EL (cell line): ENCODE results near the gene STARD7.
"Not testable (repeated sequence)": the region's sequence is repeated elsewhere in the genome, so short reads cannot be mapped to it uniquely, and the experiment has no call there.

Source experiments
- DNase-seq: peaks from one replicate; pipeline ENCODE4 v3.0.0-alpha.2; 2016

The STARD7 gene

DNA sequence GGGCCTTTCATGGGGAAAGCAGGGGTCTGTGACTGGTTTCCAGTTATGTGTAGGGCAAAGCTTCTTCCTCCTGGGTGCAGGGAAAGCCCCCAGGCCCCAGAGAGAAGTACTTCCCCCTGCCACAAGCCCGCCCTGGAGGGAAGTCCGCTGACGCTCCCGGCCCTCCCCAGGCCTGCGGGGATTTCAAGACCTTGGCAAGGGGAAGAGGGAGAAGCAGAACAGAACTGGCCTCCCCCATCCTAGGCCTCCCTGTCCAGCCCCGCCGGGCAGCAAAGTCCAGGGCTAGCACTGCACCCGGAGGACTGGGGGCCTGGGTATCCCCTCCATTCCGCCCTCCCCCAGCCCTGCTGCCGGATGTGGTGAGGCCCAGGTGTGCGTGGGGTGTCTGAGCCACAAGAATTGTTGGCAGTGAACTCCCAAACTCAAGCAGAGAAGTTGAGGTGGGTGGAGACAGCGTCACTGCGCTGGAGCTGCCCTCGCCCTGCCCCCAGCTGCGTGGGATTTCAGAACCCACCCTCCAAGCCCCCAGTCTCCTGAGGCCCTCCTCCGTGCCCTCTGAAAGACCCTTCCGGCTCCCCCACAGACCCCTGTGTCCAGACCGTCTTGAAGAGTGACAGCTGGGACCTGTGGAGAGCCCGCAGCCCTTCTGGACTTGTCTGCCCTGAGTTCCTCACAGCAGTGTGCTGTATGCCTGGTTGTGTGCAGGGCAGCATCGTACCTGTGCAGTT, 62.3 kb downstream of the STARD7 start:
- no peak for DNase-seq

DNA sequence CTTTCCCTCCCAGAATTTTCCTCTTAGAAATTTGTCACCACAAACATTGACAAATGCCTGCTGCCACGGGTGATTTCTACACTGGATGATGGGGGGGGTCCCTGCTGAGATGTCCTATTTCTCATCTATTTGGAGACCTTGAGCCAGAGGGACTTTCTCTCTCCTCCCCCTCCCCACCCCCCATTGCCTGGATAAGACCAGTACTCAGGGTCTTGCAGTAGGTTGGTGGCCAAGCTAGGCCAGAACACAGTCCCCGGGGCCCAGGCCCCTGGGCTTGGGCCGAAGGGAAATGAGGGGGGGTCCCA, 62.8 kb downstream of the STARD7 start:
- DNase-seq = no peak

DNA sequence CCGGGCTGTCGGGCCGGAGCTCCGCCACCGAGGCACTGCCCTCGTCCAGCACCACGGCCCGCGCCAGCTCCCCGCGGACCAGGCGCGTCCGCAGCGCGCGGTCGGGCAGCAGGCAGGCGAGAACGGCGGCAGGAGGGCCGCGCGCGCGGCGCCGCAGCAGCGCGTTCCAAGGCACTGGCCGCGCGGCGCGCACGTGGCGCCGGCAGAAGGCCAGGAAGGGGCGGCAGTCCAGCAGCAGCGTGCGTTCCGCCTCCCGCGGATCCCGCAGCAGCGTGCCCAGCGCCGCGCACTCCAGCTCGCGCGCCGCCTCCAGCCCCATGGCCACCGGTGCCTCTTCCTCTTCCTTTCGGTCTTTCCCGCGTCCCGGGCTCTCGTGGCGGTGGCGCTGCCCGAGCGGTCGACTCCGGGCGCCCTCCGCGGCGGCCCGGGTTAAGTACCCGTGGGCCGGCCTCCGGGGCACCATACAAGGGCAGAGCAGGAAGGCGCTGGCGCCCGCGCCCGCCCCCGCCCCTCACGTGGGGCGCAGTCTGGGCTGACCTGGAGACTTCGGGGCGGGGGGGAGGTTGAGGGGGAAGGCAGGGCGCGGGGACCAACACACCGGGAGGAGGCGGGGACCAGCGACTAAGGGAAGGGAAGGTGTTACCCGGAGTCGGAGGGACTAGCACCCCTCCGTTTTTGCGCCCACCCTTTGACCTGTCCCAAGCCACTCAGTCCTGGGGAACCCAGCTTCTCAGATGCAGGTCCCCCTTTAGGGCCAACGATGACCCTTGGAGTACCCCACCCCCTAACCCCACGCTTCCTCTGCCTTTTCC, 63.4 kb downstream of the STARD7 start, which contains the start of gene DUSP2:
Gene DUSP2 (minus strand): TSS at position 405 of the 812 bp plus-strand sequence. CDS start 86 bp downstream, at position 319.
- DNase-seq = peak; percentile 70

DNA sequence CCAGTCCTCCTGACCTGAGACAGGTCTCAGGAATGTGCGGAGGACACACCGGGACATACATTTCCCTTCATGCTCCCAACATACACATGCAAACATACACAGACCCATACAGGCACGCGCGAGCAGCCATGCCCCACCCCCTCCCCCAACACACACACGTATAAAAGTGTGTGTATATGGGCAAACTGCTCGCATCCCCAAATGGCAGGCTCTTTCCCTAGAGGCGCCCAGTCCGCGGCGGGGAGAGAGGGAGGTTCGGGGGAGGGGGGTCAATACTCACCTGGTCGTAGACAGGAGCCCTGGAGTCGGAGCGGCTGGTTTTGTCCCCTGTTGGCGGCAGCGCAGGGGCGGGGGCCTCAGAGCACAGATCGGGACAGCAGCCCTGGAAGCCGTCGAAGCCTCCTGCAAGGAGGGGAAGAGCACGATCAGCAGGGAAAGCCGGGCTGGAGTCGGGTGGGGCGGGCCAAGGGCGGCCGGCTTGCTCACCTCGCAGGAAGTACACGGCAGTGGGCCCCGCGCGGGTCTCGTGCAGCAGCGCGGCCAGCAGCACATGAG, 64.1 kb downstream of the STARD7 start:
- DNase-seq = no peak

DNA sequence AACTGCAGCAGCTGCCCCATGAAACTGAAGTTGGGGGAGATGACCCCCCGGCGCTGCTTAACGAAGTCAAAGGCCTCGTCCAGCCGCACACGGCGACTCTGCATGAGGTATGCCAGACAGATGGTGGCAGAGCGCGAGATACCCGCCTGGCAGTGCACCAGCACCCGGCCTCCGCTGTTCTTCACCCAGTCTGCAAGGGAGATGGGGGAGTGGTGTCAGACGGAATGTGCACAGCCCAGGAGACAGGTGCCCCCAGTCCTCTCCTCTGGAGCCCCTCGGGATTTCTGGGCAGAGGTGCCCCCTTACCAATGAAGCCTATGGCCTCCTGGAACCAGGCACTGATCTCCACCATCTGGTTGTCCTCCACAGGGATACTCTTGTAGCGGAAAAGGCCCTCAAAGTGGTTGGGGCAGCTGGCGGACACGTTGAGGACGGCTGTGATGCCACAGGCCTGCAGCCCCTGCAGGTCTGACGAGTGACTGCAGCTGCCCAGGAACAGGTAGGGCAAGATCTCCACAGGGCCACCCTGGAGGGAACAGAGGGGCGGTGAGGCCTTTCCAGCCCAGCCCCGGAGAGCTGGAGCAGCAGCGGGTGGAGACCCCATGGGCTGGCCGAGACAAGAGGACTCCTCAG, 64.7 kb downstream of the STARD7 start:
- DNase-seq = no peak

DNA sequence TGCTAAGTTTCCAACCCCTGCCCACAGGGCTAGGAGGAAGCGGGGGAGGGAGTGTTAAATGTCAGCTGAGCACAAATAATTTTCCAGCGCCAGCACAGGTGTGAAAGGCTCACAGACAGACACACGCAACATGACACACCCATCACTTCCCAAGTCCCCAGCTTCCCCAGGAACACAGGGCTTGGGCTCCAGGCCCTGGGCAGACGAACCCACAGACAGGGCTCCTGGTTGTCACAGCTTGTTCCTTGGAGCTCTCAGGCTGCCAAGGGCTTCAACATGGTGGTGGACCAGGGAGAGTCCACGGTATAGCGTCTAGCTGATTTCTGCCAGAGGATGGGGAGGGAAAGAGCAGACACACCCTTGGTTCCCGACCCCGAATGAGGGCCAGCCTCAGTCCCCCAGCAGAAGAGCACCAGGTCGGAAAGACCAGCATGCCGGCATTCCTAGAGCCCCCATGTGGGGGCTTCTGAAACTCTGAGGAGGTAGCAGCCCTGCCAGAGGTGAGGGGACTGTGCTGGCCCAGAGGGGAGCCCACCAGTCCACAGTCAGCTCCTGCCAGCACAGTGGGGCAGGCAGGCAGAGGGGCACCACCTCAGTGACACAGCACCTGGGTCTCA, 65.3 kb downstream of the STARD7 start:
- no peak for DNase-seq

DNA sequence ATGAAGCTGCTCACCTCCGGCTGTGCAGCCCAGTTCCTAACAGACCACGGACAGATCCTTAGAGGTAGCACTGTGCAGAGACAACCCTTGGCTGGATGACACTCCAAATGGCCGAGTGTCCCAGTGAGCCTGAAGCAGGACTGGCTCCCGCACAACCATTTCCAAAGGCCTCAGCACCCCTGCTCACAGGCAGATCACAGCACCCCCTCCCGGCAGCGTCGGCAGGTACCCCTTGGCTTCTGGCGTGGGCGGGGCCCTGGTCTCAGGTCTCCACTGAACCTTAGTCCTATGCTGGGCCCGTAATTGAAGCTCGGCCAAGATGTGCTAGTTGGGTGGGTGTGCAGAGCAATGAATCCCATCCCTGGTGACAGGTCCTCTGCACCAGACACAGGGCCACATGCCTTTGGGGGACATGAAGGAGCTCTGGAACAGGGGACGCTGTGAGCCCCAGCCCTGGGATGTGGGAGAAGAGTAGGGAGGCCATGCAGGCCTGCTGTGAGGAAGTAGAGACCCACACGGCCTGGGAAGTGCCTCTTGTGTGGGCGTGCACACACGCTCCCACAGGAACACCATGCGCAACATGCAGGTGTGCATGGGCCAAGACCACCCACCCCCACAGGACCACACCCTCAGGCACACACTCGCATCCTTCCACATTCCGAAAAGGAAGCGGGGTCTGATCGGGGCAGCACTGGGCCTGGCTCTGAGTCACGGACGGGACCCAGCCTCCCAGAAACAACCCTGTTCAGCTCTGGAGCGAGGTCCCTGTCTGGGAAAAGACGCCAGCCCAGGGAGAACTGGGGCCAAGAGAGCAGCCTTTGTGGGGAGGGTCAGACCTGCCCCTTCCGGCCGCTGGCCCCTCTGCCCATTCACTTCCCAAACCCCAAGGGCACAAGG, 66.2 kb downstream of the STARD7 start:
- no peak for DNase-seq

DNA sequence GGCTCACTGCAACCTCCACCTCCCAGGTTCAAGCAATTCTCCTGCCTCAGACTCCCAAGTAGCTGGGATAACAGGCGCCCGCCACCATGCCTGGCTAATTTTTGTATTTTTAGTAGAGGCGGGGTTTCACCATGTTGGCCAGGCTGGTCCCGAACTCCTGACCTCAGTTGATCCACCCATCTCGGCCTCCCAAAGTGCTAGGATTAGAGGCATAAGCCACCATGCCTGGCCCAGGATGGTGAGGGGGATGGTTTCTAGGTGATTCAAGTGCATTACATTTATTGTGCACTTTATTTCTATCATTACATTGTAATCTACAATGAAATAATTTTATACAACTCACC, 67.0 kb downstream of the STARD7 start:
- DNase-seq = not testable (repeated sequence)

DNA sequence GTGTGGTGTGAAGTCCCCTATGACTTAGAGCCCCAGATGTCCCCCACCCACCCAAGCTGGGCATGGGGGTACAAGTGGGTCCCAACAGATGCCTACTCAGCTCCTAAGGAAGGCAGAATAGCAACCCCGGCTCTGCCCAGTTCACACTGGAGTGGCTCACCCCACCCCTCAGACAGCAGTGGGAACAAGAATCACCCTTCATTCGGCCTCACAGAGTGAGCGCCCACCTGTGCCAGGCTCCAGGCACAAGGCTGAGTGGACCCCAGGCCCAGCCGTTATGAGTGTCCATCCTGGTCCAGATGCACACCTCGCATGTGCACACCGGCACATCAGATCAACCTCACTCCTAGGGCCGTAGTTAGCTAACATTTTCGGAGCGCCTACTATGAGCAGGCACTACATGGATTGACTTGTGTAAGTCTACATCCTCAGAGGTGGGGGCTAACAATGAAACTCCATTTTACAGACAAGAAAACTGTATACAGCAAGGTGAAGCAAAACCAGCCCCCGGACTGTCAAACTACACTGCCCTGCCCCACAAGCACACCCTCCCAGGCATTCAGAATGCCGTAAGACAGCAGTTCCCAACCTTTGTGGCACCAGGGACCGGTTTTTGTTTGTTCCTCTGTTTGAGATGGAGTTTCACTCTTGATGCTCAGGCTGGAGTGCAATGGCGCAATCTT, 67.5 kb downstream of the STARD7 start:
- DNase-seq = no peak

DNA sequence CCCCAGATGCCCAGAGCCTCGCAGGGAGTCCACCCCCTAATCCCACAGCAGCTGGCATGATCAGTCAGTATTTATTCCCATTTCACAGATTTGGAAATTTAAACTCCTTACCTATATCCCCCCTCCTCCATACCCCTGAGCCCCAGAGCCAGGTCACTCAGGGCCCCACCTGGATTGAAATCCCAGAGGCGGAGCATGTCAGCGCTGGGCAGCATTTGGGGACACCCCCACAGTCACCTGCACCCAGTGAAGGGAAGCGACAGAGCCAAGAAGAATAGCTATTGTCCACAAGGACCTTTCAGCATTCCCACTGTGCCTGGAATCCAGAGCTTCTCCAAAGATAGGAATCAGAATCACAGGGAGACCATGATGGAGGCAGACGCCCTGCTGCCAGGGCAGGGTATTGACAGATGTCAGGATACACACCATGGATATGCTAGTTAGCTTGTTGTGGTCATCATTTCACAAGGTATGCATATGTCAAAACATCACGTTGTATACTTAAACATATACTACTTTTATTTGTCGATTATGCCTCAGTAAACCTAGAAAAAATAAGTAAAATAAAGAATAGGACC, 69.4 kb downstream of the STARD7 start:
- no peak for DNase-seq

DNA sequence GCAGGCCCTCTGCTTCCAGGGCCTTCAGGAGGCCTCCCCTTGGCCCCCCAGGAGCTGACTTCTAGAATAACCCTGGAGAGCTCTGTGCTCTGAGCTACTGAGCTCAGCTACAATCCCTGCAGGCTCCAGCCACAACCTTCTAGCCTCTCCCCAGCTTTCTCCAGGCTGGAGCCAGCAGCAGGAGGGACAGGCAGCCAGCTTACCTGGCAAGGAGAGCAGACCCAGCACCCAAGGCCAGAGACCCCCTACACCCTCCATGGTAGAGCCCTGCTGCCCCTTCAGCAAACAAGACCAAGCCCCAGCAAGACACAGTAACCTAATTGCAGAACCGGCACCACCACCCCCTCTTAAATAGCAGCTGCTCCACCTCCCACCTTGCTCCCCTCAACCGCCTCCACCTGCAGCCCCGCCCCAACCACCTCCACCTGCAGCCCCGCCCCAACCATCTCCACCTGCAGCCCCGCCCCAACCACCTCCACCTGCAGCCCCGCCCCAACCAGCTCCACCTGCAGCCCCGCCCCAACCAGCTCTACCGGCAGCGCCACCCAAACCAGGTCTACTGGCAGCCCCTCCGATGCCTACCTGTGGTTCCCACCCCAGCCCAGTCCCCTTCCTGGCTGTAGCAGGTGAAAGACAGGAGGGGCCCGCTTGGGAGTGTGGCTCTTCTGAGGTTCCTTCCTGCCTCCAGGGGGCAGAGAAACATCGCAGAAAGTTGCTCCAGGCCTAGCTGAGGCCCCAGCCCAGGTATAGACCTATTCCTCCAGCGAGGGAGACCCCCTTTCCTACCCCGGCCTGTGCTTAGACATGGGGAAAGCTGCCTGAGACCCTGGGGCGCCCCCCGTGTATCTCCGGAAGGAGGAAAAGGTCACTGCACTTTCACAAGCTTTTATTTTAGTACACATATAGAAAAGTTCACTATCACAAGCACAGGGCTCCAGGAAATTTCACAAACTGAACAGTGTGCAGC, 70.2 kb downstream of the STARD7 start, which contains the start of gene ASTL:
Gene ASTL (minus strand): TSS at position 324 of the 967 bp plus-strand sequence. CDS start 66 bp downstream, at position 258.
- DNase-seq = peak; percentile 33

DNA sequence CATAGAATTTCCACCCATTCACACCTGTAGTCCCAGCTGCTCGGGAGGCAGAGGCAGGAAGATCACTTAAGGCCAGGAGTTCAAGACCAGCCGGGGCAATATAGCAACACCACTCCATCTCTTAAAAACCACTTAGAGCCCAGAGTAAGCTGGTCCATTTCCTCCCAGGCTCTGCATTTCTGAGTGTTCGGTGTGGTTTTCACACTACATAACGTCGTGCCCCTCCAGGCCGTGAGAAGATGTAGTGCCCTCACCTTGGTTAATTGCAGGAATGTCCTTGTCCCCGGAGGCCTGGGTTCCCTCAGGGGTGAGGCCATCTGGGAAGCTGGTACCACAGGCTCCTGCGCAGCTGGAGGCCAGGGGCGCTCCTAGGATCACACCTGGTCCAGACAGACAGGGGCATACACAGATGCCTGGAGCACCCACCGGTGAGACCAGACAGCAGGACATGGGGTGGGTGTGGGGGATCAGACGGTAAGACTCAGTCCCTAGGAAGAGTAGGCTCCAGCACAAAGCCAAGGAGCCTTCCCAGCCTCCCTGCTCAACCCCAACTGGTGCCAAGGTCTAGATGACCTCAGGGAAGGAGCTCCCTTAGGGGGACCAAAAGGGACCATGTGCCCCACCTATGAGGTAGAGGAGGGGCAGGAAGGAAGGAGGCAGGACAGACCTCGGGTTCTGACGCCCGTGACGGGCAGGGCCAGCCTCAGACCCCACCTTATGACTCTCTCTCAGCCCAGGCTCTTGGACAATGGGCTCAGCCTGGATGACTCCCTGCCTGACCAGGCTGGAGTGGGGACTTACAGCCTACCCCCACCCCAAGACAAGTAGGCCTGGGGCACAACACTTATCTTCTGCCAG, 71.1 kb downstream of the STARD7 start:
- no peak for DNase-seq

DNA sequence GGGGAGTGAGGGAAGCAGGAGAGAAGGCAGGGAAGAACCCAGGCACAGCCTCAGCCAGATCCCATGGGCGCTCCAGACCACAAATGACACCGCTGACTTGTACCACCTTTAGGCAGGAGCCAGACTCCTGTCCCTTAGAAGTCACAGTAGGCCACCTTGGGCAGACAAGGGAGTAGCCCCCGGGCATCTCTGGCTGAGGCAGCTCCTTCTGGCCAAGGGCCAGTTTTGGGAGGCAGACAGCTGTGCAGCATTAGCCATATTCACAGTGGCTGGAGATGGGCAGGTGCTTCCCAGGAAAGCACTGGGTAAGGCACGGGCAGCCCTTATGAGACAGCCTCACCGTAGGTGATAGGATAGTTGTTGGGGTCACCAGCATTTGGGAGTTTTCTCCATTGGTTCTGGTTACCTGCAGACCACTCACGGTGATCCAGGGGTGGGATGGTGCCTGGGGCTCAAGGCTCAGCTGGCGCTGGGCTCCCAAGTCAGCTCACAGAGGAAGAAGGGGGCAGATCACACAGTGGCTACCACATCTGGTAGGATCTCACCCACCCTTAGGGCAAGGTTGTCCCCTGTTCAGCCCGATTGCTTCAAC, 72.4 kb downstream of the STARD7 start:
- no peak for DNase-seq

DNA sequence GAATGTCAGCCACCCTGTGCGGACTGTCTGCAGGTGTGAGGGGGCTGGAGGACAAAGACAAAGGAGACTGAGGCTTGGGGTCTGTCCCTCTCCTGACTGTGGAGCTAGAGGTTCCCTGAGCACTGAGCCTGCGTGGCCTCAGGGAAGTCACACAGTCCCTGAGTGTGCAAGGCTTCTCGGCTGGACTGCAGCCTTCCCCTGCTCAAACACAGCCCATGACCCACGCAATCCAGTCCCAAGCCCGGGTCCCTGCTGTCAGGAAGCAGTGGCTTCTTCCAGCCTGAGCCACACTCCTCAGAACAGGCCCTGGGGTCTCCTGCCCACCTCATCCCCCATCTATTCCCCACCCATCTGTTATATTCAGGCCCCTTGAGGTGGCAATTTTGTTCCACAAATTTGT, 73.0 kb downstream of the STARD7 start:
- DNase-seq = no peak

DNA sequence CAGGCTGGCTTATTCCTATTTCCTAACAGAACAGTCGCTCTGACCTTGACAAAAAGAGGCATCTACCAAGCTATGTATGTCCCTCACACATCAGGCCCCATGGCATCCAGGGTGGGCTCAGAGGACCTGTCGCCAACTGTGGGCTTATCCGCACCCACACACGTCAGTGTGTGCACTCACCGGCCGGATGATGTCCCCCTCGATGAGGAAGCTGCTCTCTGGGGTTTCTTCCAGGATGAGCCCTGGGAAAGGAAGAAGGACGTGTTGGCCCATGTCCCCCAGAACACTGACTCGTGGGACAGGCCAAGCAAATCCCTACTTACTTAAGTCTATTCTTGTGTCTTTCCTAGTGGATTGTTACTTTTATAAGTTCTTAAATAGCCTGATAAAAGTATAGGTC, 73.5 kb downstream of the STARD7 start:
- DNase-seq = no peak
